ENCODE measurements around the gene FOXF2.

FOXF2 gene

GRCh38 chr6:1376653-1377052 lies 12.7 kb upstream of the FOXF2 start:
- H3K4me3 ChIP-seq (ENCODE audit: low read depth, low read length), result no peak overlapping the region
- TF ChIP-seq, protein P1, sequence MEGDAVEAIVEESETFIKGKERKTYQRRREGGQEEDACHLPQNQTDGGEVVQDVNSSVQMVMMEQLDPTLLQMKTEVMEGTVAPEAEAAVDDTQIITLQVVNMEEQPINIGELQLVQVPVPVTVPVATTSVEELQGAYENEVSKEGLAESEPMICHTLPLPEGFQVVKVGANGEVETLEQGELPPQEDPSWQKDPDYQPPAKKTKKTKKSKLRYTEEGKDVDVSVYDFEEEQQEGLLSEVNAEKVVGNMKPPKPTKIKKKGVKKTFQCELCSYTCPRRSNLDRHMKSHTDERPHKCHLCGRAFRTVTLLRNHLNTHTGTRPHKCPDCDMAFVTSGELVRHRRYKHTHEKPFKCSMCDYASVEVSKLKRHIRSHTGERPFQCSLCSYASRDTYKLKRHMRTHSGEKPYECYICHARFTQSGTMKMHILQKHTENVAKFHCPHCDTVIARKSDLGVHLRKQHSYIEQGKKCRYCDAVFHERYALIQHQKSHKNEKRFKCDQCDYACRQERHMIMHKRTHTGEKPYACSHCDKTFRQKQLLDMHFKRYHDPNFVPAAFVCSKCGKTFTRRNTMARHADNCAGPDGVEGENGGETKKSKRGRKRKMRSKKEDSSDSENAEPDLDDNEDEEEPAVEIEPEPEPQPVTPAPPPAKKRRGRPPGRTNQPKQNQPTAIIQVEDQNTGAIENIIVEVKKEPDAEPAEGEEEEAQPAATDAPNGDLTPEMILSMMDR (IDR thresholded peaks at IDR 0.05; ENCODE audit: low read depth, low read length), result no peak
- no peak for TF ChIP-seq POLR2A (IDR thresholded peaks at IDR 0.05; ENCODE audit: extremely low read depth, insufficient read length)
- TF ChIP-seq MYC (IDR thresholded peaks at IDR 0.05; ENCODE audit: low read depth, low read length), result no peak
- no peak for TF ChIP-seq MAX (IDR thresholded peaks at IDR 0.05; ENCODE audit: low read depth, low read length)
- DNase-seq (ENCODE audit: low read depth), result no peak

DNA sequence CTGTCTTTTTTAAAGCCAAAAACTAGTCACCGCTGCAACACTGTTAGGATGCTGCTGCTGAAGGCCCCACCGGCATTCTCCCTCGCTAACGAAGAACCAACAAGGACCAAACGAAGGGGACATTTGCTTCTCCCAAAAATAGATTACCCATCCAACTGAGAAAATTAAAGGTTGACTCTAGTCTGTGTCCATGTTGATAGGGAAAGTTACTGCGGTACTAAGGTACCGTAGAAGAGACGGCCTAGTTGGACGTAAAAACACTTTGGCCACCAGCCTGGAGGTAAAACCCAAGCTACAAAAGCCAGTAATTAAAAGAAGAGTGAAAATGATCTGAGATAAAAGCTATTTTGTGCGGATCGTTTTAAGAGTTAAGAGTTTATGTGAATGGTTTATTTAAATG lies 11.8 kb upstream of the FOXF2 start:
- H3K4me3 ChIP-seq (ENCODE audit: low read depth, low read length), result no peak overlapping the region
- DNase-seq (ENCODE audit: low read depth), result no peak
- TF ChIP-seq MYC (IDR thresholded peaks at IDR 0.05; ENCODE audit: low read depth, low read length) (no peak), MAX (IDR thresholded peaks at IDR 0.05; ENCODE audit: low read depth, low read length) (no peak), POLR2A (IDR thresholded peaks at IDR 0.05; ENCODE audit: extremely low read depth, insufficient read length) (no peak)
- TF ChIP-seq, protein P1 (IDR thresholded peaks at IDR 0.05; ENCODE audit: low read depth, low read length), result no peak

DNA sequence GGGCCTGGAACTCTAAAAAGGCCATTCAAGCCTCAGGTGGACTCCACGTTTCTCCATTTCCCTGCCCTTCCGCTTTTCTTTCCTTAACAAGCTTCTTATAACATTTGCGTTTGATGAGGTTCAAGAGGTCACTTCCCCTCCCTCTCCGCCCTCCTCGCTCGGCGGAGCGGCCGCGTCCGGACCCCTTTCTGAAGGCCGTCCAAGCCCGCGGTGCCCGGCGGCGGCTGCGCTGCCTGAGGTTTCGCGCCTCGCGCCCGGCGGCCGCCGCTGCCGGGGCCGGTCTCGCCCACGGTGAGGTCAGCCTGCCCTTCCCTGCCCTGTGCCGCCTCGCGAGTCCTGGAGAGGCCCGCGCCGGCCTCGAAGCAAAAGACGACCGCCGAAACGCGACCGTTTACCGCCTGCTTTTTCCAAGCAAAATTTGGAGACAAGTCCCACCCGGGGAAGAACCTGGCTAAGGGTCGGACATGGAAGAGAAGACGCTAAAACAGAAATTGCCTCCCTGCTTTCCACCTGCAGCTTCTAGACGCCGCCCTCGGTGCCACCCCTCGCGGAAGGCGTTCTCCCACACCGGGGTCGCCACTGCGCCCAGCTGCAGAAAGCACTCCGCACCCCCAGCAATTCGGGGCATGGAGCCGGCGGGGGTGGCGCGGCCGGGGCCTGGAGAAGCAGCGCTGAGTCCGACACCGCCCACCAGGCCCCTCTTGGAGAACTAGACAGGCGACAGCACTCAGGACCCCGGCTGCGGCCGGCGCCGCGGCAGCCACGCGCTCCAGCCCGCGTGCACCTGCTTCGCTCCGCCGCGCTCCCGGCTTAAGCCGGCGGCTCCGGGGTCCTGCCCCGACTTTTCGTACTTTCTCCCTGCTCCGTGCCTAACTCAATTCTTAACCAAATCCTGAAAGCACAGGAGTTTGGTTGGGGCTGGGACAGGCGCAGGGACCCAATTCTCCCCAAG lies 11.0 kb upstream of the FOXF2 start:
- no peak for DNase-seq (ENCODE audit: low read depth)
- TF ChIP-seq MAX (IDR thresholded peaks at IDR 0.05; ENCODE audit: low read depth, low read length) (no peak), MYC (IDR thresholded peaks at IDR 0.05; ENCODE audit: low read depth, low read length) (no peak), POLR2A (IDR thresholded peaks at IDR 0.05; ENCODE audit: extremely low read depth, insufficient read length) (no peak)
- TF ChIP-seq, protein P1 (IDR thresholded peaks at IDR 0.05; ENCODE audit: low read depth, low read length), result no peak
- no peak overlapping the region for H3K4me3 ChIP-seq (ENCODE audit: low read depth, low read length)

DNA sequence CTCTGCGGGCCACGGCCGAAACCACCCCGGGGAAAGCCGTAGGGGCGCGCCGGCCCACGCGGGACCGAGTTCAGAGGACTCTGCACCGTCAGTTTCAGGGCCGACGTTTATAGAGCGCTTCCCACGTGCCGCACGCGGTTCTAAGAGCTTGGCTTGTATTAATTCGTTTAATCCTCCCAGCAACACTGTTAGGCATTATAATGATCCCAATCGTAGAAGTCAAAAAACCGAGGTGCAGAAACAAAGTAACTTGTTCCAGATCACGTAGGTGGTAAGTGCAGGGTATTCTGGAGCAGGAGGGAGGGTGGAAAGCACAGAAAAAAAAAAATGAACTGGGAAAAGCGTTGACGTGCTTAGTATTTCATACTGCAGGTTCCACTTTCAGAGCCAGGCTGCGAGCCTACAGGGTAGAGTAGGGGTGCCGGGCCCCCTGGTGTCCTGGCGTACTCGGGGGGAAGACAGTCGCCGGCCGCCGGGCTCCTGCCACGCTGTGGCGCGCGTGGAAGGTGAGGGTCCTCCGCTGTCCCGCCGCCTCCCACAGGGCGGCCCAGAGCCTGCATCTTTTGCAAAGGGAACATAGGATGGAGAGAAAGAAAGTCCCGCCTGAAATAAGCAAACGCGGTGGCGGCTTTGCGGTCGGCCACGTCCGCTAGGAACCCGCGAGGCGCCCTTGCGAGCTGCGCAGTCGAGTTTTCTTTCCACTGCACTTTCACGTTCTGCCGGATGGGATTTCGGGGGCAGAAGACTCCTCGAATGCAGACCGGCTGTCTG lies 10.2 kb upstream of the FOXF2 start:
- TF ChIP-seq MAX (IDR thresholded peaks at IDR 0.05; ENCODE audit: low read depth, low read length) (no peak), MYC (IDR thresholded peaks at IDR 0.05; ENCODE audit: low read depth, low read length) (no peak), POLR2A (IDR thresholded peaks at IDR 0.05; ENCODE audit: extremely low read depth, insufficient read length) (no peak)
- TF ChIP-seq, protein P1 (IDR thresholded peaks at IDR 0.05; ENCODE audit: low read depth, low read length), result no peak
- DNase-seq (ENCODE audit: low read depth), result no peak
- no peak overlapping the region for H3K4me3 ChIP-seq (ENCODE audit: low read depth, low read length)

DNA sequence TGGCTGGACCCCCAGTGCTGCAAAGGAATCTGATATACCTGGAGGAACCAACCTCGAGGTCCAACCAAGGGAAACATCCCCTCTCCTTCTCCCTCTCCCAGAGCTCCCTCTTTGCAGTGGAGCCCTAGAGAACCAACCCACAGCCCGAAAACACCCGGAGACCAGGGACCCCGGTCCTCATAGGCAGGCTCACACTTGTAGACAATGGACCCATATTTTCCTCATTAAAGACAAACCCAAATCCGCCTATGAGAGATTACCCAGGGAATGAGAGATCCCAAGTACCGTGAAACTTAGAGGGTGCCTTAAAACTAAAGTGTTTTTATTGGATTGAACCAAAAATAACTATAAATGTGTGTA lies 9.6 kb upstream of the FOXF2 start:
- no peak overlapping the region for H3K4me3 ChIP-seq (ENCODE audit: low read depth, low read length)
- TF ChIP-seq MAX (IDR thresholded peaks at IDR 0.05; ENCODE audit: low read depth, low read length) (no peak), POLR2A (IDR thresholded peaks at IDR 0.05; ENCODE audit: extremely low read depth, insufficient read length) (no peak), MYC (IDR thresholded peaks at IDR 0.05; ENCODE audit: low read depth, low read length) (no peak)
- TF ChIP-seq, protein P1 (IDR thresholded peaks at IDR 0.05; ENCODE audit: low read depth, low read length), result no peak
- no peak for DNase-seq (ENCODE audit: low read depth)

All from NB4 (cell line).